Neural progenitor cell (in vitro differentiated cells): Measurements from ENCODE around the gene CRTC3.

Experiments used
- CTCF ChIP-seq: fragments of 200-600 bp; sonication (generic); IDR thresholded peaks from 2 replicates; pipeline ENCODE4 v1.5.1; 2017; ENCODE audit warnings: antibody characterized with exemption, mild to moderate bottlenecking
- EZH2 ChIP-seq: fragments of 200-600 bp; sonication (generic); IDR thresholded peaks from 2 replicates; pipeline ENCODE4 v1.6.1; 2017; ENCODE audit warnings: antibody characterized with exemption, mild to moderate bottlenecking, moderate library complexity
- EZH2phosphoT487 ChIP-seq: fragments of 200-600 bp; sonication (generic); IDR thresholded peaks from 2 replicates; pipeline ENCODE4 v1.6.1; 2017; ENCODE audit warnings: antibody characterized with exemption

- TF ChIP-seq EZH2 (no peak), CTCF (no peak), EZH2phosphoT487 (no peak)
Observed at GRCh38 chr15:90540768-90541167, 11.0 kb downstream of the CRTC3 start.
